Astrocyte (in vitro differentiated cells and primary cell): ENCODE results near the gene KLRC1.

Source experiments
- EZH2 ChIP-seq: IDR thresholded peaks from 2 replicates; pipeline ENCODE4 v1.6.1; 2012; ENCODE audit warnings: mild to moderate bottlenecking, low read length, inconsistent platforms; ENCODE audit not compliant: insufficient read depth
- TF ChIP-seq, protein P1 (sequence below): IDR thresholded peaks from 2 replicates; pipeline ENCODE4 v1.5.1; 2011; ENCODE audit warnings: low read depth, mild to moderate bottlenecking, inconsistent platforms, low read length, moderate library complexity; ENCODE audit not compliant: insufficient read depth

DNA sequence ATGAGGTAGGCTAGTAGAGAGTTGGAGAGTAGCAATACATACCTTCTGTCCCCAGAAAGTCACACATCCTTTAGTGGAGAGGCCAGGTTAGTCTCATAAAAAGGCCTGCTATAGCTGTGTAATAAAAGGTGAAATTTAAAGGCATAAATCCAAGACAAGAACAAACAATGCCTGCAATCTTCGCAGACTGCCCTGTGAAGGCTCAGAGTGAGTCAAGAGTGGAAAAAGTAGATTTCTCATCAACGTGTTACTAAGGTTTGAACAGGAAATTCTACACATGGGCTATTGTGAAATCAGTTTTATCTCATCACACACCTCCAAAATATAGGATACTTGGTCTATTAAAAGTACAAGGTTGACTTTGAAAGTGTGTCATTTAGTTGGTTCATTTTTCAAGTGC is at the start of gene KLRC1:
- TF ChIP-seq, protein P1, sequence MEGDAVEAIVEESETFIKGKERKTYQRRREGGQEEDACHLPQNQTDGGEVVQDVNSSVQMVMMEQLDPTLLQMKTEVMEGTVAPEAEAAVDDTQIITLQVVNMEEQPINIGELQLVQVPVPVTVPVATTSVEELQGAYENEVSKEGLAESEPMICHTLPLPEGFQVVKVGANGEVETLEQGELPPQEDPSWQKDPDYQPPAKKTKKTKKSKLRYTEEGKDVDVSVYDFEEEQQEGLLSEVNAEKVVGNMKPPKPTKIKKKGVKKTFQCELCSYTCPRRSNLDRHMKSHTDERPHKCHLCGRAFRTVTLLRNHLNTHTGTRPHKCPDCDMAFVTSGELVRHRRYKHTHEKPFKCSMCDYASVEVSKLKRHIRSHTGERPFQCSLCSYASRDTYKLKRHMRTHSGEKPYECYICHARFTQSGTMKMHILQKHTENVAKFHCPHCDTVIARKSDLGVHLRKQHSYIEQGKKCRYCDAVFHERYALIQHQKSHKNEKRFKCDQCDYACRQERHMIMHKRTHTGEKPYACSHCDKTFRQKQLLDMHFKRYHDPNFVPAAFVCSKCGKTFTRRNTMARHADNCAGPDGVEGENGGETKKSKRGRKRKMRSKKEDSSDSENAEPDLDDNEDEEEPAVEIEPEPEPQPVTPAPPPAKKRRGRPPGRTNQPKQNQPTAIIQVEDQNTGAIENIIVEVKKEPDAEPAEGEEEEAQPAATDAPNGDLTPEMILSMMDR: no peak
- no peak for TF ChIP-seq EZH2
